Measurements from ENCODE around the gene CPNE8.
A peak's percentile ranks its signal among the peaks of the same experiment; 100 is the strongest.

Gene CPNE8

GRCh38 chr12:38905480-38906351, at the start of gene CPNE8:
Gene CPNE8, minus strand, starts transcription at chr12:38905591. Its CDS starts 57 bp downstream, at chr12:38905534.
- DNase-seq, result peak; percentile 54
- peak; percentile 43 for ATAC-seq

DNA sequence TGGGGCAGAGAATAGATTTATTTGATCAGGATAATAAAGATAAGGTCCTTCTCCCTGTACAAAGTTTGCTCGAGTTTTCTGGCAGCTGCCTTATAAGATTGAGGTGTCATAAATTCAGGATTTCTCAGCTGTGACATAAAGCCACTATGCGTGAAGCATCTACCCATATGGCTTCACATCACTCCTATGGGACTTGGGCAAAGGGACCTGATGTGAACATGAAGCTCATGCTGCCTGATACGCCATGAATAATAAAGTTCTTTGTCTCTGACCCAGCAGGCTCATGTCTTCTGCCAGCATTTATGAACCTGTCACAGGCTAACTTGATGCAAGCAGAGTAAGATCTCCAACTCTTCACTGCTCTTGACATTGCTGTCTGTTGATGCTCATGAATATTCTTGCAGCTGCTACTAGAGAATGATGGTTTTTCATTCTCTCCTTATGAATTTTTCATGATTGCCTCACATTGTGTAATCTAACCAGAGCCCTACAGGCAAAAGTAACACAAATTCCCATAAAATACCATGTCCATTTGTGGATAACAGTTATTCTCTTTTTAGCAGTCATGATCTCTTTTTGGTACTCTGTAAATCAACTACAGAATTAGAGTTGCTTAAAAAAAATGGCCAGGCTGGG, 49.0 kb upstream of the CPNE8 start:
- DNase-seq (no peak), ATAC-seq (no peak)

GRCh38 chr12:38949363-38949762, 44.0 kb upstream of the CPNE8 start:
- no peak for DNase-seq
- no peak for ATAC-seq

DNA sequence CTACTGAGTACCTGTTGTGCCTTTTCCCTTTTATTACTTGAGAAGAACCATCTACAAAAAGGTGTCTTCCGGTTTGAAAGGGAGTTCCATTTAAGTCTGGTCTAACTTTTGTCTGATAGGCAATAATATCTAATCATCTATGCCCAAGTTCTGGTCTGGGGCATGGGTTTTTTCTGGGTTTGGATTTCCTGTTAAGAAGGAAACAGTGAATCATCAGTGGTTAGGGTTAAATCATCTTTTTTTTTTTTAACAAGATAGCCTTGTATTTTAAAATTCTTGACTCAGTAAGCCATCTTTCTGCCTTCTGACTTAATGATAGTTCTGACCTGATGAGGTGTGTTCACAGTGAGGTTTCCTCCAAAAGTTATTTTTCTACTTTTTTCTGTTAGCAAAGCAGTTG, 29.3 kb upstream of the CPNE8 start:
- DNase-seq (no peak), ATAC-seq (no peak)

DNA sequence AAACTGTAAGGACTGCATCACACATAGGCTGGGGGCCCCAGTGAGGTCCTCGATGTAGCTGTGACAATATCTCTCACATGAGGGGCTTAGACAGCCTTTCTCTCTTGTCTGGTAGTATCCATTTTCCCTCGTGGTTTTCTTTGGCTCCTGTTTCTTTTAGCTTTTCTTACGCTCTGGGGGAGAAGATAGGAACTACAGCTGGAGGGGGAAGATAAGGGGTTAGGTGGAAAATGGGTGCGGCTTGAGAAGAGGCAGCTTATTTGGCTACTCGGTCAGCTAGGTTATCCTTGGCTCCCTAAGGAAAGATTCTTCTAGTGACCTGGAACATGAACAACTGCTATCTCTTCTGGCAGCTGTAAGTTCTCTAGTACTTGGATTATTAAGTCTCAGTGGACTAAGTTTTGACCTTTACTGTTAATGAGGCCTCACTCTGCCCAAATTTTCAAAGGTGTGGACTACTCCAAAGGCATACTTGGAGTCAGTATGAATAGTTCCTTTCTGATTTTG, 28.7 kb upstream of the CPNE8 start:
- ATAC-seq, result no peak
- no peak for DNase-seq

DNA sequence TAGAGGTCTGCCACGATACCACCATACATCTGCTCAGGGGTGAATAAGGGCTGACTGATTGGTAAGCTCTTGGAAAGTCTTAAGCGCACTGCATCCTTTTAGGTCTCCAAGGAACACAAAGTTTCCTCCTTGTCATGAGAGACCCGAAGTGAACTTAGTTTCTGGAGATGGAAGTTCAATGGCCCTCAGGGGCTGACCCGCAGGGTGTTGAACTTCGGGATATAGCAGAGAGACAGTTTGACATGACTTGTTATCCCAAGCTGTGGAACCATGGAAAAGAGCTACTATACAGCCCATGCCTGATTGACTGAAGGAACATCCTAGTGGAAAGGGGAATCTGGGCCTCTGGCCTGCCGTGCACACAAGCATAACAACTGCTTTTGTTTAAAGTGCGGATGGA, 26.9 kb upstream of the CPNE8 start:
- no peak for ATAC-seq
- no peak for DNase-seq

DNA sequence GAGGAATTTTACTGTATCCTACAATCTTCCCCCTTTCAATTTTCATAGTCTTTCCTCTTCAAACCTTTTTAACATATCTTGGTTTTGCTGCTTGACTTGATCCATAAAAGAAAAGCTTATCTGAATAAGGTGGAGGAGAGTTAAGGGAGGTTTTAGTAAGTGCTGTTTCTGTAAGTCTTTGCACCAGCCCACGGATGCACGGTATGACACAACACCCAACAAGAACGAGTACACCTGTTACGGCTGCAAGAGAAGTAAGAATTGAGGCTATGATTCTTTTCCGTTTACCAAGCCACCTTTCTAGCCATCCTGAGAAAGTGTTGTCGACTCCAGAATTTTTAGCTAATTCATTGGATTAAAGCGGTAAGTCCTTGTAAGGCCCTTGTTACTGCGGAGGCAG, 26.1 kb upstream of the CPNE8 start:
- DNase-seq, result no peak
- no peak for ATAC-seq

GRCh38 chr12:38930990-38931389, 25.6 kb upstream of the CPNE8 start:
- ATAC-seq, result no peak
- DNase-seq, result no peak

- no peak for ATAC-seq
- no peak for DNase-seq
Observed at GRCh38 chr12:38926501-38926900, 21.1 kb upstream of the CPNE8 start.

DNA sequence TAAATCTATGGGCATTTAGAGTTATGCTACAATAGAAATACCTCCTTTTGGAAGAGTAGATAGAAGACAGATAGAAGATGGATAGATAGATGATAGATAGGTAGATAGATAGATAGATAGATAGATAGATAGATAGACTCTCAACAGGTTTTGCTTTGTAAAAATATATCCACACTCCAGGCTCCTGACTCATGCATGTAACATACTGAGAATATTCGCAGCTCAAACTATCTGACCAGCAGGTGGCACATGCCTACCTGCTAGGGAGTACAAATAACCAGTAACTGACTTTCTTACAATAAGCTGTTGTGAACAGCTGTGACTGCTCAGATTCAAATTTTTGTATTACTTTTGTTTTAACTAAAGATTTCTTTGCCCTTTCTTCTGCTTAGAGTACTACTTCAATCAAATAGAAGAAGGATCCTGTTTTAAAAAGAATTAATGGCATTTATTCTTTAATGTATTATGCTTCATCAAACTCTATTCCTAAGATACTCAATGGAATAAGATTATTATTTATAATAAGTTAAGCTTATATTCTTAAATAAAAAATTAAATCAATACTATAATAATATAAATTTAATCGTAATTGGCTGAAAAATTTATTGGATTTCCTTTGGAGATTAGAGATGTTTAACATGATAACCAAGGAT, 15.8 kb upstream of the CPNE8 start:
- DNase-seq (peak; percentile 17), ATAC-seq (peak; percentile 63)

- DNase-seq (no peak), ATAC-seq (no peak)
Observed at GRCh38 chr12:38919191-38919590, 13.8 kb upstream of the CPNE8 start.

GRCh38 chr12:38915429-38916182, 10.2 kb upstream of the CPNE8 start:
- ATAC-seq, result no peak
- no peak for DNase-seq

DNA sequence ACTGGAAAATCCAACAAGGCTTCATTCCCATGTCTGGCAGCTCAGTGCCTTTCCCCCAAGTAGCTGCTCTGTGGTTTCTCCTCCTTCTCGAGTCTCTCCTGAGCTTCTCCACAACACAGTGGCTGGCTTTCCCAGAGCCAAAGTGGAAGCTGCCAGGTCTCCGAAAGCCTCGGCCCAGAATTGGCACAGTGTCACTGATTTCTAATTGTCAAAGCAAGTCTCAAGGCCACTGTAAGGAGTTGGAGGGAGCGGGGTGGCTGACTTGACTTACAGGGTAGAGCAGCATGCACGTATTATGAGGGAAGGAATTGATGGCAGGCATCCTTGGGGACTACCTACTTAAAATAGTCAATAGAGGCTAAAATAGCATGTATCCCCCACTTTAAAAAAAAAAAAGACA, 6.7 kb upstream of the CPNE8 start:
- ATAC-seq (no peak), DNase-seq (no peak)

DNA sequence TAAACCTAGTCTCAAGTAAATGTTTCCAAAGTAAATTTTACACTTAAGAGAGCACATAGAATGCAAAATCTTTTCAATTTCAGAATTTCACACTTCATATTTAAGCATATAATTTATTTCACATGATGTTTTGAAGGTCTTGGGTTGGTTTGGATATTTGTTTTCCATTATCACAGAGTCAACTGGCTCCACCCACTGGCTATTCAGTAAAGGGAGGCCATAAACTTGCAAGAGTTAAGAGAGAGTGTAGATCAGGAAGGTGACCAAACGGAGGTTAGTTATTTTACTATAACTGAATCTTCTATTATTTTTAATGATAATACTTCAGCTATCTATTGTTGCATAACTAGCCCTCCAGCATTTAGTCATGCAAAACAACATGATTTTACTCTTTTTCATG, 6.2 kb upstream of the CPNE8 start:
- ATAC-seq (no peak), DNase-seq (no peak)

GRCh38 chr12:38907201-38907923, 2.0 kb upstream of the CPNE8 start:
- no peak for DNase-seq
- no peak for ATAC-seq

GRCh38 chr12:38906482-38907200, 1.2 kb upstream of the CPNE8 start:
- ATAC-seq, result peak; percentile 79
- peak; percentile 81 for DNase-seq

- ATAC-seq (peak; percentile 48), DNase-seq (peak; percentile 46)
Observed at GRCh38 chr12:38904537-38905479, 583 bp downstream of the CPNE8 start.

DNA sequence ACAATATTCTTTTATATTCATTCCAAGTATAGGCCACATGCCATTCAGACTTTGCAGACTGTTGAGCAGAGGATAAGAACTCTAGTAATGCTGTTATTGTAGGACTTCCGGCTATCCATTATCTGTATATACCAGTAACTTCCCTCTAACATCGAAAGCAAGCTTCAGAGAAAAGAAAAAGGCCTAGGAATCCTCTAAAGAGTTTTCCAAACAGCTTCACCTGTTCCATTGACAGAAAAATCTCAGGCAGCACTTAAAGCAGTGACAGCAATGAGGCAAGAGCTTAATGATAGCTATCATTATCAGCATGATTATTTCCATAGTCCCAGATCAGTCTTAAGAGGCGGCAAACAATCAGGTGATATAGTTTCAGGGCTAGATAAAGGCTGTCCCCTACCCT, 1.8 kb downstream of the CPNE8 start:
- ATAC-seq (no peak), DNase-seq (no peak)

DNA sequence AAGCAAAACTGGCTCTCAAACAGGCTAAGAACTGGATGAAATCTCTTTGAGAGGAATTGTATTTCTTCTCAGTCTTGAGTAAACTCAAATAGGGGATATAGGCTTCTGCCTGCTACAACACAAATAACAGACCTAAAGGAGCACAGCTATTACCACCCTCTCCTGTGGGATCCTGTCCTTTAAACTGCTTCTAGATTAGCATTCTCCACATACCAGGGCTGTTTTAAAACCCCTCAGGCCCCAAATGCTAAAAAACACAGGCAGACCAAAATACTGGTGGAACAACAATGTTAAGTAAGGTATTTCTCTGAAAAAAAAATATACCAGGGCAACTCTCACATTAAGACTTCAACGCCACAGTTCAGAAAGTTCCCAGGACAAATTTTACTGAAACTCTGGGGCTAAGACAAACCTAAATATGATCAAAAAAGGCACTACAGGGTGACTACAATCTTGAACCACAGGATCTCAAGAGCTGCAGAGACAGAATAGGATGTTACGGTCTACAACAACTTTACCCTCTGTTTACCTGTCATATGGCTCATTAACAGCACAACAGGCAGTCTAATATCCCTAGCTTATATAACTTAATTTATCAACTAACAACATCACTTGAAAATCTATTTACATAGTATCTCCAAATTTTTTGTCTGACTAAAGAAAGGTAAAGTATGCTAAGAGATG, 7.2 kb downstream of the CPNE8 start:
- no peak for DNase-seq
- ATAC-seq, result no peak

All from stimulated activated naive CD8-positive, alpha-beta T cell treated with anti-CD3 and anti-CD28 coated beads, Interleukin-15, Interleukin-2, amounts not matched to agents 100 U/mL and 50 U/mL, for 24 hours (primary cell).